OCI-LY7 (cell line): ENCODE measurements around the gene CDK18. TPM values are rescaled to one million over a fixed set of nuclear protein-coding genes. Genes with fewer than 3 reads are reported as not detected.

Experiments used
- BruUV-seq: library from RNA; stranded (reverse); fragments of 400-500 nt; replicated peaks from 2 replicates; lab custom pipeline; 2021; lab: Mats Ljungman, UMichigan
- CTCF ChIA-PET: fragments of 300-600 bp; sonication (Branson Sonifier 250); formaldehyde crosslinking; loops from one replicate; lab custom pipeline; 2022; ENCODE audit warnings: antibody characterized with exemption; ENCODE audit not compliant: unreplicated experiment; lab: Charles Lee
- POLR2A ChIA-PET: fragments of 300-600 bp; sonication (Branson Sonifier 250); formaldehyde crosslinking; loops from one replicate; lab custom pipeline; 2022; ENCODE audit warnings: antibody characterized with exemption; lab: Charles Lee
- DNase-seq: peaks from one replicate; pipeline ENCODE4 v3.0.0-alpha.2; 2015; ENCODE audit warnings: low spot score
- H2AFZ ChIP-seq: fragments of 200-600 bp; sonication (generic), shearing (Covaris generic); 2 replicates; pipeline ENCODE4 v1.6.1; 2014; ENCODE audit warnings: mild to moderate bottlenecking, antibody characterized with exemption, low read length, moderate library complexity
- H3K27ac ChIP-seq: fragments of 200-600 bp; sonication (generic); 2 replicates; pipeline ENCODE4 v1.5.1; 2014; ENCODE audit warnings: mixed run types, low read depth, mild to moderate bottlenecking, moderate library complexity, low read length, inconsistent platforms; ENCODE audit not compliant: poor library complexity, severe bottlenecking
- H3K36me3 ChIP-seq: fragments of 200-600 bp; sonication (generic); 2 replicates; pipeline ENCODE4 v1.6.1; 2014; ENCODE audit warnings: mild to moderate bottlenecking, antibody characterized with exemption, low read length, moderate library complexity, mixed read lengths; ENCODE audit not compliant: insufficient read depth
- H3K4me1 ChIP-seq: fragments of 200-600 bp; sonication (generic); 2 replicates; pipeline ENCODE4 v1.5.1; 2014; ENCODE audit warnings: mild to moderate bottlenecking, low read length; ENCODE audit not compliant: insufficient read depth, poor library complexity, severe bottlenecking
- H3K4me2 ChIP-seq: fragments of 200-600 bp; sonication (generic); 2 replicates; pipeline ENCODE4 v1.6.1; 2014; ENCODE audit warnings: mild to moderate bottlenecking, low read length
- H3K4me3 ChIP-seq: fragments of 200-600 bp; sonication (generic); 2 replicates; pipeline ENCODE4 v1.5.1; 2014; ENCODE audit warnings: mild to moderate bottlenecking, low read depth, low read length; ENCODE audit not compliant: poor library complexity, severe bottlenecking
- H3K79me2 ChIP-seq: fragments of 200-600 bp; sonication (generic); 2 replicates; pipeline ENCODE4 v1.6.1; 2016; ENCODE audit warnings: low read depth, mild to moderate bottlenecking, low read length, moderate library complexity, mixed read lengths; ENCODE audit not compliant: insufficient read depth
- H3K9me2 ChIP-seq: fragments of 200-600 bp; sonication (generic); 2 replicates; pipeline ENCODE4 v1.6.1; 2016; ENCODE audit warnings: mild to moderate bottlenecking, low read length, mixed read lengths; ENCODE audit not compliant: insufficient read depth
- H3K9me3 ChIP-seq: fragments of 200-600 bp; sonication (generic); 2 replicates; pipeline ENCODE4 v1.6.1; 2014; ENCODE audit warnings: mild to moderate bottlenecking, mixed run types, low read length, mixed read lengths
- H4K20me1 ChIP-seq: fragments of 200-600 bp; sonication (generic); 2 replicates; pipeline ENCODE4 v1.6.1; 2014; ENCODE audit warnings: mild to moderate bottlenecking, antibody characterized with exemption, low read length, moderate library complexity, mixed read lengths; ENCODE audit not compliant: insufficient read depth
- CTCF ChIP-seq: fragments of 200-600 bp; sonication (generic); conservative IDR thresholded peaks from 2 replicates; pipeline ENCODE4 v1.5.1; 2014; ENCODE audit warnings: mild to moderate bottlenecking, antibody characterized with exemption, low read length, moderate library complexity, mixed read lengths
- EZH2phosphoT487 ChIP-seq: fragments of 200-600 bp; sonication (generic); IDR thresholded peaks from 2 replicates; pipeline ENCODE4 v1.6.1; 2018; ENCODE audit warnings: low read depth, borderline replicate concordance, mild to moderate bottlenecking, mixed run types, antibody characterized with exemption, low read length, moderate library complexity, mixed read lengths
- intact Hi-C: fragments of 100-400 bp; cut with micrococcal nuclease; formaldehyde crosslinking; loops from one replicate; pipeline ENCODE4 v1.10.0; 2022; ENCODE audit not compliant: unreplicated experiment
- total RNA-seq, 2 experiments: library from RNA; depleted of rRNA in 1 of 2; stranded (reverse); fragments of >200 nt in 1 of 2; shearing (Covaris generic) in 1 of 2; gene quantifications; 2 replicates each; pipeline ENCODE4 v1.2.3, GENCODE V29; 2014 to 2022

The CDK18 gene
- total RNA-seq, 2 experiments from 2014 or later: 10.1 to 21.2 TPM

DNA sequence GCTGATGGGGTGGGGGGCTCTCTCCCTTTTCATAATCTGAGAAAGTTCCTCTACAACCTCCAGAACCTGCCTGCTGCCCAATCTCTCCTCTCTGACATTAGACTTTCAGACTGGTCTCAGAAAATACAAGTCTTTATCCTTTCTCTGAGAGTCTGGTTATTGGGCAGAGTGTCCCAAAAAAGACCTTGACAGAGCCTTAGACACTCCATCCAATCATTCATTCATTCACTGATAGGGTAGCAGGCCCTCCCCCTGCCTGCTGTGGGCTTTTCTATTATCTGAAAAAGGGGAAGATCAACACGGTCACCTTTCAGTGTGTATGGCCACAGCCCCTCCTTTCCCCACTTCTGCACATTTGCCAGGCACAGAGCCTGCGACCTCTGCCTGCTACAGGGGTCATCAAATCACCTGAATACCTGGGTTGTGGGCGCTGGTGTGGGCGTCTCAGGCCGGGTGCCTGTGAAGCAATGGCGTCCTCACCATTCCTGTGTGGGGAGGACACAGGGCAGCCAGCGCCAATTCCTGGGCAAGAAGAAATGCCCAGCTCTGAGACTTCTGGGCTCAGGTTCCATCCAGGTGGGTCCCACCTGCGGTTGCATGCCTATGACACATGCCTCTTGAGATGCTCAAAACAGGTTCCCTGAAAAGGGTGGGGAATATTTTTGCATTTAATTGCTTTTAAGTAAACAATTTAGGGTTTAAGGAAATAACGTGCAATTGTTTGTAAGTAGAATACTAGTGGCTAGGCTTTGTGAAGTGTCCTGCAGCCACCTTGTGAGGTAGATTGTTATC, 74.5 kb downstream of the CDK18 start:
- Histone ChIP-seq H3K36me3 (no peaks in the 10 kb centered on the region), H3K9me2 (no peaks in the 10 kb centered on the region), H3K4me2 (no peak overlapping the region), H3K4me3 (no peak overlapping the region), H3K27ac (no peak overlapping the region), H3K9me3 (no peaks in the 10 kb centered on the region), H2AFZ (no peak overlapping the region), H3K79me2 (no peaks in the 10 kb centered on the region), H4K20me1 (no peaks in the 10 kb centered on the region), H3K4me1 (peaks cover 11% of the 10 kb centered on the region)
- CTCF ChIA-PET: interaction anchor here (1.1 kb wide), 1 partner anchor 9 kb away, joined by 3 read pairs; no protein-coding TSS in a partner anchor
- POLR2A ChIA-PET: interaction anchor here (0.6 kb wide), 1 partner anchor 113 kb away, joined by 3 read pairs; no protein-coding TSS in a partner anchor
- BruUV-seq: no TSS peak
- intact Hi-C loops: no loop called here
- TF ChIP-seq CTCF: no peak
- no peak for TF ChIP-seq EZH2phosphoT487
- DNase-seq: no peak

GRCh38 chr1:205579711-205580110, 75.2 kb downstream of the CDK18 start:
- H3K4me2 ChIP-seq: no peak overlapping the region
- H4K20me1 ChIP-seq: no peaks in the 10 kb centered on the region
- H3K4me1 ChIP-seq: peaks cover 11% of the 10 kb centered on the region
- no peak overlapping the region for H2AFZ ChIP-seq
- intact Hi-C loops: no loop called here
- H3K27ac ChIP-seq: no peak overlapping the region
- no peaks in the 10 kb centered on the region for H3K36me3 ChIP-seq
- no peaks in the 10 kb centered on the region for H3K79me2 ChIP-seq
- CTCF ChIA-PET: interaction anchor here (1.1 kb wide), 1 partner anchor 8 kb away, joined by 3 read pairs; no protein-coding TSS in a partner anchor
- H3K9me3 ChIP-seq: no peaks in the 10 kb centered on the region
- POLR2A ChIA-PET: interaction anchor here (1.0 kb wide), 1 partner anchor 53 kb away, joined by 3 read pairs; the partner anchor contains the start of gene ELK4
- H3K4me3 ChIP-seq: no peak overlapping the region
- no peaks in the 10 kb centered on the region for H3K9me2 ChIP-seq
- TF ChIP-seq EZH2phosphoT487 (no peak), CTCF (no peak)
- no TSS peak for BruUV-seq
- no peak for DNase-seq
